B cell (primary cell): ENCODE measurements around the gene TPGS2. TPM values are rescaled to one million over a fixed set of nuclear protein-coding genes. Genes with fewer than 3 reads are reported as not detected.

Experiments used
- ATAC-seq: fragments of 200-7000 bp; cut with Tn5 transposase; one replicate; pipeline ENCODE4 v1.10.0; 2021; ENCODE audit warnings: low read depth, mild to moderate bottlenecking, moderate number of reproducible peaks, moderate library complexity
- CTCF ChIA-PET: fragments of 350-600 bp; sonication (Branson Sonifier 250); formaldehyde crosslinking; loops from one replicate; lab custom pipeline; 2021; ENCODE audit warnings: antibody characterized with exemption, inconsistent platforms; lab: Charles Lee
- POLR2A ChIA-PET: fragments of 350-600 bp; sonication (Branson Sonifier 250); formaldehyde crosslinking; loops from one replicate; lab custom pipeline; 2021; ENCODE audit warnings: antibody characterized with exemption; lab: Charles Lee
- DNase-seq: peaks from one replicate; pipeline ENCODE4 v3.0.0; 2013
- H2AFZ ChIP-seq: 2 replicates; pipeline ENCODE4 v1.6.1; 2012; ENCODE audit warnings: mild to moderate bottlenecking, low read depth, low read length; ENCODE audit not compliant: insufficient read depth, poor library complexity, severe bottlenecking
- H3K27ac ChIP-seq, 2 donors: 1 replicate in 1 of 2; 2 replicates in 1 of 2; pipeline ENCODE4 v1.5.1; 2012 to 2013; ENCODE audit warnings: low read length in 2 of 2, mild to moderate bottlenecking in 2 of 2, moderate library complexity in 1 of 2
- H3K27me3 ChIP-seq, 4 experiments: fragments of 200-600 bp in 1 of 4; sonication (generic) in 1 of 4; replicated peaks in 1 of 4; 1 replicate in 2 of 4; 2 replicates in 2 of 4; pipeline versions ENCODE4 v1.6.1 to v1.7.0; 2013 to 2016; ENCODE audit warnings: low read length in 3 of 4, mild to moderate bottlenecking in 2 of 4, mixed read lengths in 1 of 4, moderate library complexity in 1 of 4; ENCODE audit not compliant: insufficient read depth in 4 of 4, control insufficient read depth in 3 of 4; ENCODE audit errors: control extremely low read depth in 1 of 4
- H3K36me3 ChIP-seq, 2 experiments: replicated peaks in 1 of 2; 1 replicate in 1 of 2; 2 replicates in 1 of 2; pipeline versions ENCODE4 v1.6.1 to v1.7.1; 2013; ENCODE audit warnings: low read length in 1 of 2; ENCODE audit not compliant: insufficient read depth in 2 of 2, control insufficient read depth in 1 of 2; ENCODE audit errors: control extremely low read depth in 1 of 2, extremely low read depth in 1 of 2
- H3K4me1 ChIP-seq, 2 donors: fragments of 200-600 bp in 1 of 2; sonication (generic) in 1 of 2; 1 replicate in 1 of 2; 2 replicates in 1 of 2; pipeline versions ENCODE4 v1.5.1 to v1.6.1; 2013 to 2017; ENCODE audit warnings: low read length in 2 of 2; ENCODE audit not compliant: control insufficient read depth in 2 of 2, insufficient read depth in 2 of 2
- H3K4me2 ChIP-seq: replicated peaks from 2 replicates; pipeline ENCODE3; 2012; ENCODE audit warnings: mild to moderate bottlenecking, low read depth, low read length; ENCODE audit not compliant: poor library complexity, severe bottlenecking
- H3K4me3 ChIP-seq, 5 experiments: fragments of 200-600 bp in 1 of 5; sonication (generic) in 1 of 5; 1 replicate in 3 of 5; 2 replicates in 2 of 5; pipeline versions ENCODE4 v1.5.1 to v1.7.0; 2011 to 2016; ENCODE audit warnings: low read length in 4 of 5, mild to moderate bottlenecking in 4 of 5, low read depth in 2 of 5, control low read depth in 1 of 5, moderate library complexity in 1 of 5; ENCODE audit not compliant: insufficient read depth in 1 of 5; ENCODE audit errors: control extremely low read depth in 1 of 5, extremely low read depth in 1 of 5
- H3K79me2 ChIP-seq: fragments of 200-600 bp; sonication (generic); one replicate; pipeline ENCODE4 v1.6.0; 2016; ENCODE audit warnings: low read length; ENCODE audit not compliant: control insufficient read depth, insufficient read depth
- H3K9ac ChIP-seq: fragments of 200-600 bp; sonication (generic); 2 replicates; pipeline ENCODE4 v1.6.1; 2017; ENCODE audit warnings: mild to moderate bottlenecking, low read length, moderate library complexity
- H3K9me3 ChIP-seq, 3 donors: one replicate each; pipeline versions ENCODE4 v1.6.1 to v1.7.1; 2013; ENCODE audit warnings: low read length in 2 of 3; ENCODE audit not compliant: control insufficient read depth in 2 of 3, insufficient read depth in 1 of 3; ENCODE audit errors: control extremely low read depth in 1 of 3
- H4K20me1 ChIP-seq: 2 replicates; pipeline ENCODE4 v1.6.0; 2012; ENCODE audit warnings: mild to moderate bottlenecking, low read length; ENCODE audit not compliant: insufficient read depth, control insufficient read depth, poor library complexity, severe bottlenecking
- H3K27ac Mint-ChIP-seq: one replicate; pipeline ENCODE4 v1.8.0; 2021; ENCODE audit warnings: mixed read lengths
- H3K27me3 Mint-ChIP-seq: one replicate; pipeline ENCODE4 v1.8.0; 2021; ENCODE audit warnings: mixed read lengths
- H3K4me1 Mint-ChIP-seq: one replicate; pipeline ENCODE4 v1.8.0; 2021; ENCODE audit warnings: mixed read lengths
- H3K4me3 Mint-ChIP-seq: one replicate; pipeline ENCODE4 v1.8.0; 2021; ENCODE audit warnings: mixed read lengths
- H3K9me3 Mint-ChIP-seq: one replicate; pipeline ENCODE4 v1.8.0; 2022; ENCODE audit warnings: mixed read lengths; ENCODE audit not compliant: insufficient read depth
- EZH2 ChIP-seq: IDR thresholded peaks from 2 replicates; pipeline ENCODE4 v1.6.1; 2012; ENCODE audit warnings: borderline replicate concordance, low read depth, mild to moderate bottlenecking, moderate library complexity, low read length; ENCODE audit not compliant: insufficient read depth, poor library complexity, severe bottlenecking
- WGBS: methylation state at CpG from one replicate; pipeline ENCODE4 v1.1.5; 2013; ENCODE audit warnings: missing lambda C conversion rate; ENCODE audit not compliant: insufficient coverage; 5-methylcytosine and 5-hydroxymethylcytosine counted together
- intact Hi-C: fragments of 100-400 bp; cut with micrococcal nuclease; formaldehyde crosslinking; loops from one replicate; pipeline ENCODE4 v1.10.0; 2022
- polyA plus RNA-seq: library from polyadenylated mRNA; depleted of rRNA; stranded (reverse); fragments of >200 nt; gene quantifications from 2 replicates; pipeline ENCODE4 v1.2.3, GENCODE V29; 2012
- total RNA-seq, 2 donors: library from RNA; stranded (reverse); fragments of 120-200 nt in 1 of 2; gene quantifications; 1 replicate in 1 of 2; 2 replicates in 1 of 2; pipeline versions ENCODE4 v1.2.3 to v1.2.4, GENCODE V29; 2013 to 2022
- TF ChIP-seq, protein P1 (sequence below): fragments of 200-600 bp; IDR thresholded peaks from one replicate; pipeline ENCODE4 v1.8.0; 2022; ENCODE audit warnings: antibody characterized with exemption, mild to moderate bottlenecking

The TPGS2 gene
- total and polyA plus RNA-seq, 2 donors (not counting 1 experiment from before 2014, with no cell fraction given), result 45.2 to 50.9 TPM

DNA sequence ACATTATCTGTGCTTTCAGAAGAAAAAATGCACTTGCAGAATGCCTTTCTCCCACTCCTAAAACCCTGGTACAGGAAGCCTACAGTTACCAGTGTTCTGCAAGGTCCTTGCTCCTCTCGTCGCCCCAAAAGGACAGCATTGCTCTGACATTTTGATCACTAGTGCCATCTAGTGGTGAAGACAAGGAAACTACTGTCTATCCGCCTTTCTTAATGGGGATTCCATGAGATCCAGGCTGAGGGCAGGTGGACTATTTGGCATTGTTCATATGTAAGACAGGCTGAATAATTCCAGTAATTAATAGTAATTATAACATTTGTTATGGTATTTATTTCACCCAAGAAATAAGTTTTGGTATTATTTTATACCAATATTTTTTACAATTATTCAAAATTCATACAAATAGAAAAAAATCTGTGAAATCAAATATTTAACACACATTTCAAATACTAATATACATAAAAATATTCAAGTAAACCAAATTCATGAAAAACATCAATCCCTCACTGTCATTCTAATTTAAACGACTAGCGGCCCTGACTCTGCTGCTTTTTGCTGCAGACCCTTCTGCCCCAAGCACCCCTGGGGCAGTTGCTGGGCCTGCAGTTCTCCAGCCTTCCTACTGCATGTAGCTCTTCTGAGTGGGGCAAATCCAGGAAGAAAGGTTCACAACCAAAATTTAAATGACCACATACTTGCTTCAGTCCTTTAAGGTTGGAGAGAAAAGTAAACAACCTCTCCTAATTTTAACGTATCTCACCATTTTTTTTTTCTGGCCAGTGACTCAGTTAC, 19.0 kb downstream of the TPGS2 start:
- Mint-ChIP-seq H3K9me3 (no peaks in the 10 kb centered on the region), H3K4me3 (no peak overlapping the region), H3K4me1 (peaks cover 2% of the 10 kb centered on the region), H3K27ac (no peak overlapping the region), H3K27me3 (no peaks in the 10 kb centered on the region)
- ChIA-PET POLR2A (no interaction called here), CTCF (interaction anchor here (0.9 to 3.3 kb wide), 10 partner anchors 11 to 1053 kb away, joined by 3 to 20 read pairs (median 4); partner anchors contain the start of genes KIAA1328 and TPGS2)
- H3K79me2 ChIP-seq, result no peaks in the 10 kb centered on the region
- no peak overlapping the region for H2AFZ ChIP-seq
- H3K4me2 ChIP-seq, result no peak overlapping the region
- intact Hi-C loops, result loop anchor here (2.0 to 10.0 kb wide), 3 partner anchors 793 to 1835 kb away; no protein-coding TSS in a partner anchor
- H3K9ac ChIP-seq, result no peak overlapping the region
- no peaks in the 10 kb centered on the region for H3K9me3 ChIP-seq
- TF ChIP-seq, protein P1, sequence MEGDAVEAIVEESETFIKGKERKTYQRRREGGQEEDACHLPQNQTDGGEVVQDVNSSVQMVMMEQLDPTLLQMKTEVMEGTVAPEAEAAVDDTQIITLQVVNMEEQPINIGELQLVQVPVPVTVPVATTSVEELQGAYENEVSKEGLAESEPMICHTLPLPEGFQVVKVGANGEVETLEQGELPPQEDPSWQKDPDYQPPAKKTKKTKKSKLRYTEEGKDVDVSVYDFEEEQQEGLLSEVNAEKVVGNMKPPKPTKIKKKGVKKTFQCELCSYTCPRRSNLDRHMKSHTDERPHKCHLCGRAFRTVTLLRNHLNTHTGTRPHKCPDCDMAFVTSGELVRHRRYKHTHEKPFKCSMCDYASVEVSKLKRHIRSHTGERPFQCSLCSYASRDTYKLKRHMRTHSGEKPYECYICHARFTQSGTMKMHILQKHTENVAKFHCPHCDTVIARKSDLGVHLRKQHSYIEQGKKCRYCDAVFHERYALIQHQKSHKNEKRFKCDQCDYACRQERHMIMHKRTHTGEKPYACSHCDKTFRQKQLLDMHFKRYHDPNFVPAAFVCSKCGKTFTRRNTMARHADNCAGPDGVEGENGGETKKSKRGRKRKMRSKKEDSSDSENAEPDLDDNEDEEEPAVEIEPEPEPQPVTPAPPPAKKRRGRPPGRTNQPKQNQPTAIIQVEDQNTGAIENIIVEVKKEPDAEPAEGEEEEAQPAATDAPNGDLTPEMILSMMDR, result peak; percentile 94
- TF ChIP-seq EZH2, result no peak
- no peak overlapping the region for H3K4me3 ChIP-seq
- no peaks in the 10 kb centered on the region for H4K20me1 ChIP-seq
- peaks cover 0 to 3% of the 10 kb centered on the region in 2 donors for H3K4me1 ChIP-seq
- ATAC-seq (peak; percentile 91), DNase-seq (peak; percentile 70)
- H3K27me3 ChIP-seq, result no peaks in the 10 kb centered on the region
- H3K27ac ChIP-seq, result no peak overlapping the region
- 52% methylated on average over 3 of the region's 6 CpGs for WGBS
- peaks cover 9 to 26% of the 10 kb centered on the region in 2 experiments for H3K36me3 ChIP-seq

DNA sequence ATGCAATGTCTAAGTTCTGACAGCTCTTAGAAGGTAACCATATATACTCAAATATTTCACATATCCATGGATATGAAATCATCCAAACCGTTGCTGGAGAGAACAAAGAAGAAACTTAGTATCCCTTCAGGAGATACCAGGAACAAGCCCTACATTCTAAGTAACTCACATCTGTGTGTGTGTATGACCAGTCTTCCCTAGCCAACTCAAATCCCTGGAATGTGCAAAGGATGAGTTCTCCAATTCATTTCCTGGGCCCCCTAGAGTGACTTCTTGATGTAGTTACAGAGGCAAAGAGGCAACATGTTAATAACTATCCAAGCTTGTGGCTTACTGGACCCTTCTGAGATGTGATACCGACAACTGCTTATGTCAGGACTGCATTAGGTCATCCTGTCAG, 20.1 kb downstream of the TPGS2 start:
- Histone ChIP-seq H3K36me3 (peaks cover 9 to 37% of the 10 kb centered on the region in 2 experiments), H3K9me3 (no peaks in the 10 kb centered on the region), H3K79me2 (no peaks in the 10 kb centered on the region), H3K27ac (no peak overlapping the region), H3K4me2 (no peak overlapping the region), H2AFZ (no peak overlapping the region), H3K27me3 (no peaks in the 10 kb centered on the region), H3K9ac (no peak overlapping the region), H4K20me1 (no peaks in the 10 kb centered on the region), H3K4me3 (no peak overlapping the region), H3K4me1 (peaks cover 0 to 3% of the 10 kb centered on the region in 2 donors)
- ChIA-PET CTCF (interaction anchor here (0.9 to 3.3 kb wide), 10 partner anchors 10 to 791 kb away, joined by 3 to 20 read pairs (median 4); partner anchors contain the start of genes KIAA1328 and TPGS2), POLR2A (no interaction called here)
- intact Hi-C loops, result loop anchor here (2.0 to 10.0 kb wide), 3 partner anchors 792 to 1834 kb away; no protein-coding TSS in a partner anchor
- DNase-seq (no peak), ATAC-seq (no peak)
- TF ChIP-seq, protein P1, result no peak
- TF ChIP-seq EZH2, result no peak
- Mint-ChIP-seq H3K27me3 (no peaks in the 10 kb centered on the region), H3K4me1 (peaks cover 2% of the 10 kb centered on the region), H3K4me3 (no peak overlapping the region), H3K9me3 (no peaks in the 10 kb centered on the region), H3K27ac (no peak overlapping the region)
- 100% methylated on average over 1 of the region's 2 CpGs for WGBS
